OCI-LY1 (cell line): Measurements from ENCODE around the gene JPH2.

Source experiments
- H2AFZ ChIP-seq: fragments of 200-600 bp; sonication (generic), shearing (Covaris generic); 2 replicates; pipeline ENCODE4 v1.6.0; 2014; ENCODE audit warnings: antibody characterized with exemption, mild to moderate bottlenecking, low read length
- H3F3A ChIP-seq: fragments of 200-600 bp; sonication (generic), shearing (Covaris generic); 2 replicates; pipeline ENCODE4 v1.6.0; 2014; ENCODE audit warnings: mild to moderate bottlenecking, antibody characterized with exemption, low read length, moderate library complexity; ENCODE audit not compliant: insufficient read depth
- H3K27ac ChIP-seq: fragments of 200-600 bp; sonication (generic); 2 replicates; pipeline ENCODE4 v1.5.1; 2014; ENCODE audit warnings: low read length, mixed run types, mild to moderate bottlenecking, low read depth; ENCODE audit not compliant: poor library complexity, severe bottlenecking
- H3K27me3 ChIP-seq: fragments of 200-600 bp; sonication (generic); 2 replicates; pipeline ENCODE4 v1.6.0; 2014; ENCODE audit warnings: antibody characterized with exemption, mild to moderate bottlenecking, low read length, moderate library complexity; ENCODE audit not compliant: insufficient read depth
- H3K36me3 ChIP-seq: fragments of 200-600 bp; sonication (generic); 2 replicates; pipeline ENCODE4 v1.6.1; 2014; ENCODE audit warnings: mild to moderate bottlenecking, antibody characterized with exemption, low read length, moderate library complexity, mixed read lengths; ENCODE audit not compliant: insufficient read depth
- H3K4me1 ChIP-seq: fragments of 200-600 bp; sonication (generic); 2 replicates; pipeline ENCODE4 v1.5.1; 2014; ENCODE audit warnings: mild to moderate bottlenecking, low read length, moderate library complexity; ENCODE audit not compliant: insufficient read depth, severe bottlenecking
- H3K4me2 ChIP-seq: fragments of 200-600 bp; sonication (generic), shearing (Covaris generic); 2 replicates; pipeline ENCODE4 v1.6.1; 2014; ENCODE audit warnings: low read length
- H3K4me3 ChIP-seq: fragments of 200-600 bp; sonication (generic); 2 replicates; pipeline ENCODE4 v1.5.1; 2014; ENCODE audit warnings: low read length, low read depth, mild to moderate bottlenecking, mixed read lengths; ENCODE audit not compliant: poor library complexity, severe bottlenecking
- H3K79me2 ChIP-seq: fragments of 200-600 bp; shearing (Covaris generic); 2 replicates; pipeline ENCODE4 v1.6.1; 2016; ENCODE audit warnings: mixed run types, low read length, mixed read lengths; ENCODE audit not compliant: insufficient read depth
- H3K9ac ChIP-seq: fragments of 200-600 bp; sonication (generic), shearing (Covaris generic); 2 replicates; pipeline ENCODE4 v1.6.1; 2014; ENCODE audit warnings: mild to moderate bottlenecking, low read length, mixed read lengths
- H3K9me2 ChIP-seq: fragments of 200-600 bp; sonication (generic), shearing (Covaris generic); 2 replicates; pipeline ENCODE4 v1.6.1; 2014; ENCODE audit warnings: low read depth, mild to moderate bottlenecking, low read length, mixed read lengths
- H3K9me3 ChIP-seq: fragments of 200-600 bp; shearing (Covaris generic); 2 replicates; pipeline ENCODE4 v1.6.1; 2014; ENCODE audit warnings: low read length, mixed read lengths
- H4K20me1 ChIP-seq: fragments of 200-600 bp; sonication (generic), shearing (Covaris generic); 2 replicates; pipeline ENCODE4 v1.6.0; 2016; ENCODE audit warnings: mild to moderate bottlenecking, low read length; ENCODE audit not compliant: insufficient read depth
- CTCF ChIP-seq: fragments of 200-600 bp; sonication (generic), shearing (Covaris generic); IDR thresholded peaks from 2 replicates; pipeline ENCODE4 v1.5.1; 2017; ENCODE audit warnings: mild to moderate bottlenecking, antibody characterized with exemption, low read length, moderate library complexity, mixed read lengths
- EZH2 ChIP-seq: fragments of 200-600 bp; sonication (generic), shearing (Covaris generic); IDR thresholded peaks from 2 replicates; pipeline ENCODE4 v1.8.0; 2017; ENCODE audit warnings: borderline replicate concordance, mixed run types, mild to moderate bottlenecking, antibody characterized with exemption, low read length, moderate library complexity, mixed read lengths

Gene JPH2

GRCh38 chr20:44154521-44155001 is 32.4 kb downstream of the JPH2 start:
- TF ChIP-seq EZH2 (no peak), CTCF (no peak)
- H3K4me1 ChIP-seq = no peaks in the 10 kb centered on the region
- no peaks in the 10 kb centered on the region for H3K36me3 ChIP-seq
- H2AFZ ChIP-seq = no peak overlapping the region
- no peaks in the 10 kb centered on the region for H3K9me2 ChIP-seq
- no peaks in the 10 kb centered on the region for H3F3A ChIP-seq
- H3K4me2 ChIP-seq = no peak overlapping the region
- no peak overlapping the region for H3K4me3 ChIP-seq
- no peaks in the 10 kb centered on the region for H3K27me3 ChIP-seq
- H4K20me1 ChIP-seq = no peaks in the 10 kb centered on the region
- H3K79me2 ChIP-seq = no peaks in the 10 kb centered on the region
- H3K9ac ChIP-seq = no peak overlapping the region
- no peak overlapping the region for H3K27ac ChIP-seq
- no peaks in the 10 kb centered on the region for H3K9me3 ChIP-seq

- Histone ChIP-seq H4K20me1 (no peaks in the 10 kb centered on the region), H3K9me3 (no peaks in the 10 kb centered on the region), H2AFZ (no peak overlapping the region), H3K4me2 (no peak overlapping the region), H3K27ac (no peak overlapping the region), H3K27me3 (no peaks in the 10 kb centered on the region), H3K9ac (no peak overlapping the region), H3K4me1 (no peaks in the 10 kb centered on the region), H3F3A (no peaks in the 10 kb centered on the region), H3K79me2 (no peaks in the 10 kb centered on the region), H3K36me3 (no peaks in the 10 kb centered on the region), H3K9me2 (no peaks in the 10 kb centered on the region), H3K4me3 (no peak overlapping the region)
- no peak for TF ChIP-seq EZH2
- no peak for TF ChIP-seq CTCF
Observed at GRCh38 chr20:44153636-44154043, 33.3 kb downstream of the JPH2 start.

GRCh38 chr20:44151621-44152416 is 35.2 kb downstream of the JPH2 start:
- Histone ChIP-seq H3K79me2 (no peaks in the 10 kb centered on the region), H4K20me1 (no peaks in the 10 kb centered on the region), H3K9me3 (no peaks in the 10 kb centered on the region), H3K9ac (no peak overlapping the region), H2AFZ (no peak overlapping the region), H3K36me3 (no peaks in the 10 kb centered on the region), H3K4me2 (no peak overlapping the region), H3K27ac (no peak overlapping the region), H3K4me3 (no peak overlapping the region), H3K27me3 (no peaks in the 10 kb centered on the region), H3K9me2 (no peaks in the 10 kb centered on the region), H3F3A (no peaks in the 10 kb centered on the region), H3K4me1 (no peaks in the 10 kb centered on the region)
- TF ChIP-seq CTCF (no peak), EZH2 (no peak)
